ENCODE data around the gene FKBP8. TPM values are rescaled to one million over a fixed set of nuclear protein-coding genes. Genes with fewer than 3 reads are reported as not detected.

Gene FKBP8
- polyA plus RNA-seq, 1 donor from 2014 or later = 183 TPM

DNA sequence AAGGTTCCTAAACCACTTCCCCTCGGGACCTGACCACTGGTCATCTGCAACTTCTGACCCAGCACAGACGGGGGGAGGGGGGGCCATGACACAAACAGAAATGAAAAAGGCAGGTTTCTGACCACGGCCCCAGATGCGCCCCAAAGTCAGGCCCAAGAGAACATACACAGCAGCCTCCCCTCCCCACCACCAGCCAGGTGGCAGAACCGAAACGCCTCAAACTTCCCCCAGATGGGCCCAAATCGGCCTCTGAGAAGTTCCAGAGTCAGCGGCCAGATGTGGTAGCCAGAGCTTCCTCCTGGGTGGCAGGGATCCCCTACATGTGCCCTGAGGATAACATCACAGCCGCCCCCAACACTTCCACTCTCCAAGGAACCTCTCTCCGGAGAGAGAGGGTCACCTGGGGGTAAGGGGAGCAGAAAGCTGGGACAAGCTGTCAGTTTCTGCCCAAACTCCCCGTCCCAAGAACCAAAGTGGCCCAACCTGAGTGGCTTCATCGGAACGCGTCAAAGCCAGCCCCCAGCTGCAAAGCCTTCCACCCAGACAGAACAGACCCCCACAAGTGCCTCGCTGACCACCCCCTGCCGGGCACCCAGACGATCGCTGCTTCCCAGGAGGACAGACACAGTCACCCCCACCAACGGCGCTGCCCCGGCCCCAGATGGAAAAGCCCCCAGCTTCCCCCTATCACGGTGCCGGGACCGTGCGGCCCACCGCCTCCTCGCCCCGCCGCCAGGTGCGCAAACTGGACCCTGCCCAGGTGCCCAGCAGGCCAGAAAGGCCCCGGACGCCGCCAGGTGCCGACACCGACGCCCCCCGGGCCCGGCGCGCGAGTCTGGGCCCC, 22.3 kb downstream of the FKBP8 start:
- TF ChIP-seq POLR2AphosphoS5 (IDR thresholded peaks at IDR 0.05) (no peak), EZH2 (IDR thresholded peaks at IDR 0.05; ENCODE audit: borderline replicate concordance, insufficient read depth, low read length, poor library complexity, severe bottlenecking) (no peak), MXI1 (conservative IDR thresholded peaks at IDR 0.05; ENCODE audit: poor library complexity, severe bottlenecking) (no peak), RAD21 (conservative IDR thresholded peaks at IDR 0.05) (no peak), TAF1 (IDR thresholded peaks at IDR 0.05; ENCODE audit: low read depth) (no peak), EP300 (conservative IDR thresholded peaks at IDR 0.05; ENCODE audit: poor library complexity, severe bottlenecking) (no peak), SMC3 (conservative IDR thresholded peaks at IDR 0.05; ENCODE audit: poor library complexity) (no peak)
- TF ChIP-seq, protein P1, sequence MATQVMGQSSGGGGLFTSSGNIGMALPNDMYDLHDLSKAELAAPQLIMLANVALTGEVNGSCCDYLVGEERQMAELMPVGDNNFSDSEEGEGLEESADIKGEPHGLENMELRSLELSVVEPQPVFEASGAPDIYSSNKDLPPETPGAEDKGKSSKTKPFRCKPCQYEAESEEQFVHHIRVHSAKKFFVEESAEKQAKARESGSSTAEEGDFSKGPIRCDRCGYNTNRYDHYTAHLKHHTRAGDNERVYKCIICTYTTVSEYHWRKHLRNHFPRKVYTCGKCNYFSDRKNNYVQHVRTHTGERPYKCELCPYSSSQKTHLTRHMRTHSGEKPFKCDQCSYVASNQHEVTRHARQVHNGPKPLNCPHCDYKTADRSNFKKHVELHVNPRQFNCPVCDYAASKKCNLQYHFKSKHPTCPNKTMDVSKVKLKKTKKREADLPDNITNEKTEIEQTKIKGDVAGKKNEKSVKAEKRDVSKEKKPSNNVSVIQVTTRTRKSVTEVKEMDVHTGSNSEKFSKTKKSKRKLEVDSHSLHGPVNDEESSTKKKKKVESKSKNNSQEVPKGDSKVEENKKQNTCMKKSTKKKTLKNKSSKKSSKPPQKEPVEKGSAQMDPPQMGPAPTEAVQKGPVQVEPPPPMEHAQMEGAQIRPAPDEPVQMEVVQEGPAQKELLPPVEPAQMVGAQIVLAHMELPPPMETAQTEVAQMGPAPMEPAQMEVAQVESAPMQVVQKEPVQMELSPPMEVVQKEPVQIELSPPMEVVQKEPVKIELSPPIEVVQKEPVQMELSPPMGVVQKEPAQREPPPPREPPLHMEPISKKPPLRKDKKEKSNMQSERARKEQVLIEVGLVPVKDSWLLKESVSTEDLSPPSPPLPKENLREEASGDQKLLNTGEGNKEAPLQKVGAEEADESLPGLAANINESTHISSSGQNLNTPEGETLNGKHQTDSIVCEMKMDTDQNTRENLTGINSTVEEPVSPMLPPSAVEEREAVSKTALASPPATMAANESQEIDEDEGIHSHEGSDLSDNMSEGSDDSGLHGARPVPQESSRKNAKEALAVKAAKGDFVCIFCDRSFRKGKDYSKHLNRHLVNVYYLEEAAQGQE (IDR thresholded peaks at IDR 0.05; ENCODE audit: borderline replicate concordance) = no peak
- TF ChIP-seq, protein P2, sequence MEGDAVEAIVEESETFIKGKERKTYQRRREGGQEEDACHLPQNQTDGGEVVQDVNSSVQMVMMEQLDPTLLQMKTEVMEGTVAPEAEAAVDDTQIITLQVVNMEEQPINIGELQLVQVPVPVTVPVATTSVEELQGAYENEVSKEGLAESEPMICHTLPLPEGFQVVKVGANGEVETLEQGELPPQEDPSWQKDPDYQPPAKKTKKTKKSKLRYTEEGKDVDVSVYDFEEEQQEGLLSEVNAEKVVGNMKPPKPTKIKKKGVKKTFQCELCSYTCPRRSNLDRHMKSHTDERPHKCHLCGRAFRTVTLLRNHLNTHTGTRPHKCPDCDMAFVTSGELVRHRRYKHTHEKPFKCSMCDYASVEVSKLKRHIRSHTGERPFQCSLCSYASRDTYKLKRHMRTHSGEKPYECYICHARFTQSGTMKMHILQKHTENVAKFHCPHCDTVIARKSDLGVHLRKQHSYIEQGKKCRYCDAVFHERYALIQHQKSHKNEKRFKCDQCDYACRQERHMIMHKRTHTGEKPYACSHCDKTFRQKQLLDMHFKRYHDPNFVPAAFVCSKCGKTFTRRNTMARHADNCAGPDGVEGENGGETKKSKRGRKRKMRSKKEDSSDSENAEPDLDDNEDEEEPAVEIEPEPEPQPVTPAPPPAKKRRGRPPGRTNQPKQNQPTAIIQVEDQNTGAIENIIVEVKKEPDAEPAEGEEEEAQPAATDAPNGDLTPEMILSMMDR (IDR thresholded peaks at IDR 0.05; ENCODE audit: poor library complexity, severe bottlenecking) = no peak
- no peaks in the 10 kb centered on the region for H3K9me3 ChIP-seq (ENCODE audit: low read length)
- no peaks in the 10 kb centered on the region for H3K9me2 ChIP-seq (ENCODE audit: insufficient read depth, low read length)
- H4K20me1 ChIP-seq (ENCODE audit: insufficient read depth) = no peaks in the 10 kb centered on the region
- H3K79me2 ChIP-seq (replicated peaks; ENCODE audit: insufficient read depth, low read length) = peaks cover 22% of the 10 kb centered on the region
- H3K27me3 ChIP-seq (ENCODE audit: insufficient read depth, low read depth, low read length) = no peaks in the 10 kb centered on the region
- peak overlapping the region; percentile 98 for H3K4me3 ChIP-seq (ENCODE audit: low read length)
- no peak overlapping the region for H2AFZ ChIP-seq (ENCODE audit: low read depth, low read length)
- H3K36me3 ChIP-seq (ENCODE audit: insufficient read depth, low read length) = no peaks in the 10 kb centered on the region
- peak overlapping the region; percentile 94 for H3K4me2 ChIP-seq (ENCODE audit: low read length)
- H3K27ac ChIP-seq (ENCODE audit: low read length) = peak overlapping the region; percentile 78
- peak overlapping the region; percentile 90 for H3K9ac ChIP-seq (ENCODE audit: low read length)
- H3F3A ChIP-seq (ENCODE audit: insufficient read depth, low read length, poor library complexity, severe bottlenecking) = no peaks in the 10 kb centered on the region

DNA sequence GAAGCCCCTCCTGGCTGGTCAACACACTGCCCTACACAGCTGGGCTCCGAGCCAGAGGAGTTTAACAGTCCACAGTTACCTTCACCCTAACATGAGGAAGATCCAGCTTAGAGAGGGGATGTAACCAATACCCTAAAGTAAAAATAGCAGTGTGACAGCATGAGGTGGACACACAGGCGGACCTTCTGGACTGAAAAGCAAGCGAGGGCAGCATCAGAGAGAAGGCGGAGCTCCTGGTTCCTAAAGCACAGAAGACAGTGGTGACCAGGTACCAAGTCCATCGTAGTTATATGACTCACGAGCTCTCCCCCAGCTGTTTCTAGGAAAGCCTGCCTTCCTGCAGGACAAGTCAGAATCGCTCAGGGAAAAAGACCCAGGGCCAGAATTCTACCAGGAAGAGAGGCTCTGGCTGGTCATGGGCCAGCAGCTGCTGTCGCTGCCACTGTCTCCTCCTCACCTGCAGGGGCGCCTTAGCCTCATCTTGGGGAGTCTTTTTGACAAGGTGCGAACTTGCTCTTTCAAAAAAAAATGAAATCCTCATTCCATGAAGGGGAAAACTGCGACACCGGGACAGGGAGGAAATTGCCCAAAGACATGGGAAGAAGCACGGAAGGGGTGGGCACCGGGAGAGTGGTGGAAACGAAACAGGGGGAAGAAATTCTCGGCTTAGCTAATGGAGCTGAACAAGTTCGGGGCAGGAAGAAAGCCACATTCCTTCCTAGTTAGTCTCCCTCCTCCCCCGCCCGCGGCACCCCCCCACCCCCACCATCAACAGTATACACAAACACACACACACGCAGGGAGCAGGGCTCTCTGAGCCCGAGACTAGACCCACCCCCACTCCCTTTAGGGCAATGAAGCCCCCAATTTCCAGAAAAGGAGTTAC, 23.2 kb downstream of the FKBP8 start:
- Histone ChIP-seq H3K9me2 (ENCODE audit: insufficient read depth, low read length) (no peaks in the 10 kb centered on the region), H3K27me3 (ENCODE audit: insufficient read depth, low read depth, low read length) (no peaks in the 10 kb centered on the region), H3F3A (ENCODE audit: insufficient read depth, low read length, poor library complexity, severe bottlenecking) (no peaks in the 10 kb centered on the region), H3K36me3 (ENCODE audit: insufficient read depth, low read length) (no peaks in the 10 kb centered on the region), H3K4me2 (ENCODE audit: low read length) (peak overlapping the region; percentile 94), H3K79me2 (replicated peaks; ENCODE audit: insufficient read depth, low read length) (peaks cover 27% of the 10 kb centered on the region), H3K27ac (ENCODE audit: low read length) (no peak overlapping the region), H3K4me3 (ENCODE audit: low read length) (peak overlapping the region; percentile 98), H2AFZ (ENCODE audit: low read depth, low read length) (no peak overlapping the region), H3K9me3 (ENCODE audit: low read length) (no peaks in the 10 kb centered on the region), H4K20me1 (ENCODE audit: insufficient read depth) (no peaks in the 10 kb centered on the region), H3K9ac (ENCODE audit: low read length) (peak overlapping the region; percentile 90)
- TF ChIP-seq SMC3 (conservative IDR thresholded peaks at IDR 0.05; ENCODE audit: poor library complexity) = peak; percentile 57
- no peak for TF ChIP-seq EP300 (conservative IDR thresholded peaks at IDR 0.05; ENCODE audit: poor library complexity, severe bottlenecking)
- TF ChIP-seq RAD21 (conservative IDR thresholded peaks at IDR 0.05) = peak; percentile 65
- TF ChIP-seq MXI1 (conservative IDR thresholded peaks at IDR 0.05; ENCODE audit: poor library complexity, severe bottlenecking) = no peak
- TF ChIP-seq, protein P2 (IDR thresholded peaks at IDR 0.05; ENCODE audit: poor library complexity, severe bottlenecking) = peak; percentile 81

Data from neural cell (in vitro differentiated cells).